ENCODE results near the gene SPECC1L.

Gene SPECC1L

GRCh38 chr22:24444729-24445466, 174.3 kb downstream of the SPECC1L start:
- DNase-seq (ENCODE audit: low read depth): no peak

- no peak for DNase-seq (ENCODE audit: low read depth)
These were observed 175.0 kb downstream of the SPECC1L start for GRCh38 chr22:24445481-24446259.

GRCh38 chr22:24446260-24446611, 175.6 kb downstream of the SPECC1L start:
- no peak for DNase-seq (ENCODE audit: low read depth)

GRCh38 chr22:24450610-24451009, 180.0 kb downstream of the SPECC1L start:
- no peak for DNase-seq (ENCODE audit: low read depth)

GRCh38 chr22:24451162-24451561, 180.5 kb downstream of the SPECC1L start:
- no peak for DNase-seq (ENCODE audit: low read depth)

- DNase-seq (ENCODE audit: low read depth): no peak
These were observed 183.2 kb downstream of the SPECC1L start for GRCh38 chr22:24453853-24454252.

GRCh38 chr22:24455039-24455438, 184.4 kb downstream of the SPECC1L start:
- no peak for DNase-seq (ENCODE audit: low read depth)

GRCh38 chr22:24455751-24456426, 185.3 kb downstream of the SPECC1L start:
- DNase-seq (ENCODE audit: low read depth): no peak

- DNase-seq (ENCODE audit: low read depth): no peak
These were observed 187.3 kb downstream of the SPECC1L start for GRCh38 chr22:24457894-24458420.

GRCh38 chr22:24459911-24460310, 189.3 kb downstream of the SPECC1L start:
- no peak for DNase-seq (ENCODE audit: low read depth)

GRCh38 chr22:24460418-24461089, 189.9 kb downstream of the SPECC1L start:
- DNase-seq (ENCODE audit: low read depth): no peak

GRCh38 chr22:24463071-24463760, 192.6 kb downstream of the SPECC1L start:
- DNase-seq (ENCODE audit: low read depth): no peak

GRCh38 chr22:24465566-24465965, 194.9 kb downstream of the SPECC1L start:
- DNase-seq (ENCODE audit: low read depth): no peak

GRCh38 chr22:24465975-24466374, 195.3 kb downstream of the SPECC1L start:
- DNase-seq (ENCODE audit: low read depth): no peak

- DNase-seq (ENCODE audit: low read depth): no peak
These were observed 196.2 kb downstream of the SPECC1L start for GRCh38 chr22:24466716-24467328.

- DNase-seq (ENCODE audit: low read depth): no peak
These were observed 196.7 kb downstream of the SPECC1L start for GRCh38 chr22:24467340-24467739.

Measured in stimulated activated CD8-positive, alpha-beta memory T cell treated with anti-CD3 and anti-CD28 coated beads, Interleukin-15, amount 100 ng/mL, for 1 hour (primary cell).